H1 (cell line): ENCODE measurements around the gene CHAT. TPM values are rescaled to one million over a fixed set of nuclear protein-coding genes. Genes with fewer than 3 reads are reported as not detected.
"Not testable (repeated sequence)": the region's sequence is repeated elsewhere in the genome, so short reads cannot be mapped to it uniquely, and the experiment has no call there.

Experiments
- CTCF ChIA-PET: fragments of 300-600 bp; sonication (Branson Sonifier 250); formaldehyde crosslinking; loops from one replicate; lab custom pipeline; 2021; ENCODE audit not compliant: partially characterized antibody; lab: Charles Lee
- POLR2A ChIA-PET: fragments of 300-600 bp; sonication (Branson Sonifier 250); formaldehyde crosslinking; loops from one replicate; lab custom pipeline; 2021; ENCODE audit warnings: inconsistent platforms; ENCODE audit not compliant: partially characterized antibody; lab: Charles Lee
- DNase-seq, 2 experiments: peaks; one replicate each; pipeline versions ENCODE4 v3.0.0 to v3.0.0-alpha.2; 2010 to 2022; ENCODE audit warnings: low spot score in 2 of 2, low read depth in 1 of 2, mixed read lengths in 1 of 2
- FAIRE-seq: peaks from 2 replicates; lab custom pipeline; 2011; peaks lifted over from hg19 to GRCh38; lab: Jason Lieb, UNC
- H2AFZ ChIP-seq: 2 replicates; pipeline ENCODE4 v1.8.1; 2012; ENCODE audit warnings: low read length, inconsistent platforms
- H2AK5ac ChIP-seq: 2 replicates; pipeline ENCODE4 v1.6.1; 2013; ENCODE audit warnings: low read depth, low read length
- H2BK120ac ChIP-seq: replicated peaks from 2 replicates; pipeline ENCODE3; 2013; ENCODE audit warnings: low read depth, low read length, inconsistent platforms
- H2BK12ac ChIP-seq: 2 replicates; pipeline ENCODE4 v1.6.1; 2013; ENCODE audit warnings: low read depth, low read length
- H2BK15ac ChIP-seq: 2 replicates; pipeline ENCODE4 v1.6.1; 2013; ENCODE audit warnings: low read length
- H2BK20ac ChIP-seq: 2 replicates; pipeline ENCODE4 v1.6.1; 2013; ENCODE audit warnings: low read length
- H2BK5ac ChIP-seq: 2 replicates; pipeline ENCODE4 v1.6.1; 2013; ENCODE audit warnings: low read depth, low read length
- H3K14ac ChIP-seq: 2 replicates; pipeline ENCODE4 v1.6.1; 2013; ENCODE audit warnings: inconsistent platforms; ENCODE audit not compliant: insufficient read length
- H3K18ac ChIP-seq: 2 replicates; pipeline ENCODE4 v1.6.1; 2013; ENCODE audit warnings: low read length; ENCODE audit errors: extremely low read depth
- H3K23ac ChIP-seq: 2 replicates; pipeline ENCODE4 v1.6.1; 2013; ENCODE audit warnings: inconsistent platforms; ENCODE audit not compliant: insufficient read length
- H3K23me2 ChIP-seq: 2 replicates; pipeline ENCODE4 v1.6.1; 2013; ENCODE audit warnings: low read depth, low read length
- H3K27ac ChIP-seq: 2 replicates; pipeline ENCODE4 v1.6.1; 2011; ENCODE audit warnings: low read depth, low read length, inconsistent platforms
- H3K27me3 ChIP-seq, 4 experiments: replicated peaks in 1 of 4; 1 replicate in 1 of 4; 2 replicates in 3 of 4; pipeline versions ENCODE4 v1.6.1 to v1.8.1; 2011 to 2013; ENCODE audit warnings: low read length in 3 of 4, mild to moderate bottlenecking in 3 of 4, inconsistent platforms in 2 of 4, mixed read lengths in 2 of 4, moderate library complexity in 1 of 4; ENCODE audit not compliant: control insufficient read depth in 3 of 4, insufficient read depth in 3 of 4; ENCODE audit errors: extremely low read depth in 1 of 4
- H3K36me3 ChIP-seq, 4 experiments: 2 replicates each; pipeline versions ENCODE4 v1.6.1 to v1.8.1; 2011 to 2013; ENCODE audit warnings: mild to moderate bottlenecking in 4 of 4, low read length in 3 of 4, moderate library complexity in 2 of 4, control low read depth in 1 of 4, inconsistent platforms in 1 of 4; ENCODE audit not compliant: insufficient read depth in 4 of 4, control insufficient read depth in 2 of 4
- H3K4ac ChIP-seq: replicated peaks from 2 replicates; pipeline ENCODE3; 2013; ENCODE audit warnings: low read length, low read depth, mixed read lengths, inconsistent platforms; ENCODE audit not compliant: insufficient read length
- H3K4me1 ChIP-seq, 4 experiments: replicated peaks in 1 of 4; 1 replicate in 1 of 4; 2 replicates in 3 of 4; pipeline versions ENCODE4 v1.6.1 to v1.8.1; 2011 to 2013; ENCODE audit warnings: low read length in 3 of 4, inconsistent platforms in 2 of 4, mixed read lengths in 1 of 4; ENCODE audit not compliant: insufficient read depth in 4 of 4, control insufficient read depth in 3 of 4
- H3K4me2 ChIP-seq, 2 experiments: 2 replicates each; pipeline versions ENCODE4 v1.6.1 to v1.8.1; 2011 to 2013; ENCODE audit warnings: low read depth in 2 of 2, low read length in 2 of 2, control low read depth in 1 of 2, inconsistent platforms in 1 of 2, mild to moderate bottlenecking in 1 of 2; ENCODE audit not compliant: insufficient read depth in 1 of 2
- H3K4me3 ChIP-seq, 4 experiments: fragments of 200-600, 300-600 bp in 1 of 4; sonication (generic), shearing (Covaris generic), sonication (Bioruptor Twin) in 1 of 4; 2 replicates each; pipeline versions ENCODE4 v1.5.1 to v1.8.1; 2011 to 2016; ENCODE audit warnings: low read length in 4 of 4, low read depth in 3 of 4, control low read depth in 2 of 4, inconsistent platforms in 2 of 4, mild to moderate bottlenecking in 2 of 4, mixed read lengths in 1 of 4, moderate library complexity in 1 of 4; ENCODE audit not compliant: insufficient read depth in 2 of 4; ENCODE audit errors: extremely low read depth in 1 of 4
- H3K56ac ChIP-seq: replicated peaks from 2 replicates; pipeline ENCODE3; 2013; ENCODE audit warnings: low read depth, mild to moderate bottlenecking, mixed read lengths, low read length, inconsistent platforms; ENCODE audit not compliant: insufficient read length
- H3K79me1 ChIP-seq: 2 replicates; pipeline ENCODE4 v1.6.1; 2013; ENCODE audit warnings: low read depth, low read length, control low read depth
- H3K79me2 ChIP-seq, 2 experiments: 2 replicates each; pipeline versions ENCODE4 v1.6.1 to v1.8.1; 2012 to 2013; ENCODE audit warnings: low read length in 2 of 2, mild to moderate bottlenecking in 2 of 2, inconsistent platforms in 1 of 2; ENCODE audit not compliant: insufficient read depth in 2 of 2, control insufficient read depth in 1 of 2
- H3K9ac ChIP-seq, 4 experiments: replicated peaks in 1 of 4; 1 replicate in 1 of 4; 2 replicates in 3 of 4; pipeline versions ENCODE4 v1.6.1 to v1.8.1; 2011 to 2013; ENCODE audit warnings: low read depth in 3 of 4, low read length in 3 of 4, control low read depth in 2 of 4, mild to moderate bottlenecking in 2 of 4, moderate library complexity in 2 of 4, inconsistent platforms in 1 of 4; ENCODE audit errors: extremely low read depth in 1 of 4
- H3K9me3 ChIP-seq, 2 experiments: 2 replicates each; pipeline versions ENCODE4 v1.6.1 to v1.8.1; 2012 to 2013; ENCODE audit warnings: mild to moderate bottlenecking in 2 of 2, moderate library complexity in 2 of 2, control low read depth in 1 of 2, inconsistent platforms in 1 of 2, low read depth in 1 of 2, low read length in 1 of 2, mixed read lengths in 1 of 2; ENCODE audit not compliant: insufficient read depth in 2 of 2
- H4K20me1 ChIP-seq, 2 experiments: replicated peaks in 1 of 2; 2 replicates each; pipeline versions ENCODE3 to v1.8.1; 2011 to 2013; ENCODE audit warnings: inconsistent platforms in 2 of 2, low read length in 2 of 2, mild to moderate bottlenecking in 1 of 2; ENCODE audit not compliant: insufficient read depth in 2 of 2, control insufficient read depth in 1 of 2
- H4K5ac ChIP-seq: 2 replicates; pipeline ENCODE4 v1.6.1; 2013; ENCODE audit warnings: low read length, low read depth, mixed read lengths, inconsistent platforms; ENCODE audit not compliant: insufficient read length
- H4K8ac ChIP-seq: 2 replicates; pipeline ENCODE4 v1.8.0; 2013; ENCODE audit warnings: mild to moderate bottlenecking, moderate library complexity, low read length, inconsistent platforms; ENCODE audit not compliant: insufficient read depth; ENCODE audit errors: extremely low read depth
- H4K91ac ChIP-seq: replicated peaks from 2 replicates; pipeline ENCODE3; 2013; ENCODE audit warnings: low read length, mixed read lengths, inconsistent platforms; ENCODE audit not compliant: insufficient read length
- ATF3 ChIP-seq: IDR thresholded peaks from 2 replicates; pipeline ENCODE4 v1.6.1; 2011; ENCODE audit warnings: low read depth, mild to moderate bottlenecking, low read length; ENCODE audit not compliant: insufficient read depth
- CBX5 ChIP-seq: fragments of 300-800, 300-1000 bp; sonication (generic); IDR thresholded peaks from 2 replicates; pipeline ENCODE4 v1.7.1; 2016; ENCODE audit warnings: antibody characterized with exemption, low read length, low read depth
- KDM4A ChIP-seq: IDR thresholded peaks from one replicate; pipeline ENCODE4 v1.7.1; 2012; ENCODE audit warnings: low read depth, mild to moderate bottlenecking, moderate library complexity, low read length, inconsistent platforms; ENCODE audit not compliant: severe bottlenecking
- POLR2A ChIP-seq, 2 experiments: IDR thresholded peaks; 1 replicate in 1 of 2; 2 replicates in 1 of 2; pipeline ENCODE4 v1.6.1; 2011; ENCODE audit warnings: low read depth in 2 of 2, low read length in 2 of 2, mild to moderate bottlenecking in 2 of 2; ENCODE audit errors: control extremely low read depth in 1 of 2
- TAF1 ChIP-seq: IDR thresholded peaks from 2 replicates; pipeline ENCODE4 v1.6.1; 2011; ENCODE audit warnings: mild to moderate bottlenecking, low read depth, low read length
- TEAD4 ChIP-seq: IDR thresholded peaks from 2 replicates; pipeline ENCODE4 v1.6.1; 2012; ENCODE audit warnings: low read depth, low read length, inconsistent platforms, mixed read lengths
- WGBS, 2 experiments: shearing (Covaris generic) in 1 of 2; methylation state at CpG; one replicate each; pipeline versions ENCODE4 v1.1.6 to v1.1.7; 2013 to 2015; ENCODE audit warnings: low lambda C conversion rate in 2 of 2, mixed read lengths in 2 of 2, inconsistent platforms in 1 of 2, low coverage in 1 of 2, missing lambda C conversion rate in 1 of 2; ENCODE audit not compliant: insufficient replicate concordance in 2 of 2, insufficient coverage in 1 of 2, insufficient read length in 1 of 2; ENCODE audit errors: extremely low coverage in 1 of 2, missing lambda C conversion rate in 1 of 2; 5-methylcytosine and 5-hydroxymethylcytosine counted together
- polyA plus RNA-seq, 7 experiments: library from polyadenylated mRNA; depleted of rRNA in 3 of 7; stranded (reverse) in 5 of 7; unstranded in 2 of 7; fragments of >200 nt in 5 of 7; fragments of 200-250 nt in 2 of 7; gene quantifications; 1 replicate in 5 of 7; 2 replicates in 1 of 7; 4 replicates in 1 of 7; pipeline versions ENCODE4 v1.2.1 to v1.2.3, GENCODE V29; 2011 to 2013; ENCODE audit warnings: missing spikeins in 2 of 7, mixed read lengths in 2 of 7
- total RNA-seq: library from RNA; stranded (reverse); fragmentation: NEBNext Ultra II Directional; extraction: Animal tissue kit (Norgen Biotek cat#: 25700); gene quantifications from 2 replicates; pipeline ENCODE4 v1.2.1, GENCODE V29; 2021

The CHAT gene
- total and polyA plus RNA-seq, 2 of the 8 experiments (the other 6 are each of a cell fraction or from before 2014, with no cell fraction given), result not detected

- TF ChIP-seq TAF1, result no peak
- peak; percentile 74; the same call in 1 of the 2 replicates for TF ChIP-seq ATF3
- TF ChIP-seq KDM4A, result peak; percentile 85
- no peak for TF ChIP-seq CBX5
- TF ChIP-seq POLR2A (IDR thresholded peaks at IDR 0.05; ENCODE audit: control extremely low read depth in 1 of 2, low read depth in 2 of 2, low read length in 2 of 2), result no peak
- TF ChIP-seq TEAD4, result no peak
Observed at GRCh38 chr10:49679480-49679893, 65.7 kb downstream of the CHAT start, which contains the start of gene C10orf53 (continued).

- H2BK12ac ChIP-seq, H3K36me3 ChIP-seq, H3K4me2 ChIP-seq, FAIRE-seq, H4K20me1 ChIP-seq, H3K9me3 ChIP-seq, H4K8ac ChIP-seq, H2BK120ac ChIP-seq, H4K5ac ChIP-seq, H3K23ac ChIP-seq, H3K79me2 ChIP-seq, H2BK20ac ChIP-seq, H2BK15ac ChIP-seq, H3K9ac ChIP-seq, H3K4me1 ChIP-seq, POLR2A ChIA-PET, H3K56ac ChIP-seq, H3K4me3 ChIP-seq, H3K14ac ChIP-seq, H3K23me2 ChIP-seq, H3K18ac ChIP-seq, H3K27ac ChIP-seq, H4K91ac ChIP-seq, H2AK5ac ChIP-seq, H3K79me1 ChIP-seq, H3K4ac ChIP-seq, H2BK5ac ChIP-seq, DNase-seq, H2AFZ ChIP-seq: not testable (repeated sequence)
- 79% methylated on average over 2 of the region's 5 CpGs; no CpG with 5 or more reads in 1 of the 2 experiments for whole genome bisulfite sequencing, 2 experiments
- H3K27me3 ChIP-seq, result peaks cover 11 to 43% (median 32%) of the 10 kb centered on the region in 4 experiments
- CTCF ChIA-PET, result interaction anchor here (1.6 kb wide), 1 partner anchor 89 kb away, joined by 4 read pairs; no protein-coding TSS in a partner anchor
Observed at GRCh38 chr10:49682449-49682848, 68.6 kb downstream of the CHAT start.
